HEK293 (cell line): ENCODE measurements around the gene PRKCD.
A peak's percentile ranks its signal among the peaks of the same experiment; 100 is the strongest.

Source experiments
- CTCF ChIA-PET: fragments of 350-600 bp; formaldehyde crosslinking; extraction: SDS; loops from one replicate; lab custom pipeline; 2021; ENCODE audit warnings: antibody characterized with exemption; lab: Yijun Ruan, JAX
- POLR2A ChIA-PET: fragments of 300-600 bp; formaldehyde crosslinking; extraction: SDS; loops from one replicate; lab custom pipeline; 2020; ENCODE audit warnings: antibody characterized with exemption, inconsistent platforms; lab: Yijun Ruan, JAX
- H3K27ac ChIP-seq: fragments of 200-500 bp; sonication (Bioruptor generic); 2 replicates; pipeline ENCODE4 v1.5.1; 2014; ENCODE audit warnings: low read depth, low read length, control low read depth, inconsistent platforms; ENCODE audit errors: extremely low read depth
- H3K36me3 ChIP-seq, 2 experiments: fragments of 200-500 bp in 1 of 2; sonication (Bioruptor generic) in 1 of 2; 1 replicate in 1 of 2; 2 replicates in 1 of 2; pipeline ENCODE4 v1.5.1; 2014 to 2017; ENCODE audit warnings: inconsistent platforms in 2 of 2, low read length in 2 of 2; ENCODE audit not compliant: control insufficient read depth in 2 of 2, insufficient read depth in 1 of 2
- H3K4me1 ChIP-seq: fragments of 200-500 bp; sonication (Bioruptor generic); 2 replicates; pipeline ENCODE4 v1.5.1; 2014; ENCODE audit warnings: mild to moderate bottlenecking, low read length, inconsistent platforms; ENCODE audit not compliant: control insufficient read depth, insufficient read depth
- H3K4me3 ChIP-seq: 2 replicates; pipeline ENCODE4 v1.5.1; 2011; ENCODE audit warnings: low read depth, mild to moderate bottlenecking, control low read depth, low read length, moderate library complexity
- H3K9me3 ChIP-seq: fragments of 200-500 bp; sonication (Bioruptor generic); 2 replicates; pipeline ENCODE4 v1.5.1; 2014; ENCODE audit warnings: low read depth, low read length, inconsistent platforms; ENCODE audit not compliant: control insufficient read depth, insufficient read depth
- EGR2 ChIP-seq: fragments of 450-650 bp; formaldehyde crosslinking; IDR thresholded peaks from 2 replicates; pipeline ENCODE4 v1.5.1; 2016; ENCODE audit warnings: low read depth, missing biosample characterization, missing genetic modification characterization
- IKZF3 ChIP-seq: fragments of 450-650 bp; IDR thresholded peaks from 2 replicates; pipeline ENCODE4 v1.5.0; 2018; ENCODE audit warnings: missing biosample characterization, mild to moderate bottlenecking, missing genetic modification characterization, moderate library complexity
- SALL2 ChIP-seq: fragments of 450-650 bp; formaldehyde crosslinking; IDR thresholded peaks from 2 replicates; pipeline ENCODE4 v1.5.0; 2017; ENCODE audit warnings: missing biosample characterization, mild to moderate bottlenecking, missing genetic modification characterization, borderline replicate concordance
- TRIM28 ChIP-seq: IDR thresholded peaks from 2 replicates; pipeline ENCODE4 v1.6.1; 2011; ENCODE audit warnings: low read length, control low read depth, borderline replicate concordance
- YY2 ChIP-seq: fragments of 450-650 bp; formaldehyde crosslinking; IDR thresholded peaks from 2 replicates; pipeline ENCODE4 v1.5.1; 2016; ENCODE audit warnings: missing biosample characterization, missing genetic modification characterization
- ZBTB8A ChIP-seq: fragments of 450-650 bp; formaldehyde crosslinking; IDR thresholded peaks from 2 replicates; pipeline ENCODE4 v1.5.1; 2016; ENCODE audit warnings: missing biosample characterization, missing genetic modification characterization
- ZEB2 ChIP-seq: fragments of 450-650 bp; formaldehyde crosslinking; IDR thresholded peaks from 2 replicates; pipeline ENCODE4 v1.5.1; 2016; ENCODE audit warnings: missing biosample characterization, missing genetic modification characterization
- ZFP37 ChIP-seq: fragments of 450-650 bp; formaldehyde crosslinking; IDR thresholded peaks from 2 replicates; pipeline ENCODE4 v1.5.1; 2016; ENCODE audit warnings: missing biosample characterization, missing genetic modification characterization
- ZFP41 ChIP-seq: fragments of 450-650 bp; formaldehyde crosslinking; IDR thresholded peaks from 2 replicates; pipeline ENCODE4 v1.5.1; 2016; ENCODE audit warnings: missing biosample characterization, missing genetic modification characterization, borderline replicate concordance
- ZNF146 ChIP-seq: fragments of 450-650 bp; formaldehyde crosslinking; IDR thresholded peaks from 2 replicates; pipeline ENCODE4 v1.5.1; 2016; ENCODE audit warnings: missing biosample characterization, missing genetic modification characterization
- ZNF155 ChIP-seq: fragments of 450-650 bp; formaldehyde crosslinking; IDR thresholded peaks from 2 replicates; pipeline ENCODE4 v1.5.1; 2016; ENCODE audit warnings: missing biosample characterization, missing genetic modification characterization
- ZNF16 ChIP-seq: fragments of 450-650 bp; formaldehyde crosslinking; IDR thresholded peaks from 2 replicates; pipeline ENCODE4 v1.5.1; 2016; ENCODE audit warnings: low read depth, missing biosample characterization, missing genetic modification characterization
- ZNF335 ChIP-seq: fragments of 450-650 bp; formaldehyde crosslinking; conservative IDR thresholded peaks from 2 replicates; pipeline ENCODE4 v1.5.1; 2016; ENCODE audit warnings: missing biosample characterization, missing genetic modification characterization
- ZNF350 ChIP-seq: fragments of 450-650 bp; formaldehyde crosslinking; IDR thresholded peaks from 2 replicates; pipeline ENCODE4 v1.5.0; 2017; ENCODE audit warnings: missing biosample characterization, mild to moderate bottlenecking, missing genetic modification characterization
- ZNF473 ChIP-seq: fragments of 450-650 bp; formaldehyde crosslinking; IDR thresholded peaks from 2 replicates; pipeline ENCODE4 v1.5.1; 2017; ENCODE audit warnings: missing biosample characterization, missing genetic modification characterization
- ZNF571 ChIP-seq: fragments of 450-650 bp; formaldehyde crosslinking; IDR thresholded peaks from 2 replicates; pipeline ENCODE4 v1.5.0; 2017; ENCODE audit warnings: missing biosample characterization, missing genetic modification characterization
- ZNF596 ChIP-seq: fragments of 450-650 bp; IDR thresholded peaks from 2 replicates; pipeline ENCODE4 v1.5.0; 2018; ENCODE audit warnings: missing biosample characterization, mild to moderate bottlenecking, missing genetic modification characterization, moderate library complexity
- ZNF626 ChIP-seq: fragments of 450-650 bp; sonication (Bioruptor Pico); formaldehyde crosslinking; IDR thresholded peaks from 2 replicates; pipeline ENCODE4 v1.5.1; 2018; ENCODE audit warnings: missing biosample characterization, missing genetic modification characterization, inconsistent platforms
- ZNF791 ChIP-seq: fragments of 450-650 bp; formaldehyde crosslinking; IDR thresholded peaks from 2 replicates; pipeline ENCODE4 v1.5.1; 2016; ENCODE audit warnings: missing biosample characterization, missing genetic modification characterization
- ZNF792 ChIP-seq: fragments of 450-650 bp; formaldehyde crosslinking; IDR thresholded peaks from 2 replicates; pipeline ENCODE4 v1.5.1; 2016; ENCODE audit warnings: missing biosample characterization, missing genetic modification characterization
- ZSCAN30 ChIP-seq: fragments of 450-650 bp; IDR thresholded peaks from 2 replicates; pipeline ENCODE4 v1.5.1; 2018; ENCODE audit warnings: missing biosample characterization, mild to moderate bottlenecking, missing genetic modification characterization, moderate library complexity
- TF ChIP-seq, protein P1 (sequence below): fragments of 450-650 bp; formaldehyde crosslinking; IDR thresholded peaks from 2 replicates; pipeline ENCODE4 v1.5.1; 2017; ENCODE audit warnings: missing biosample characterization, missing genetic modification characterization
- TF ChIP-seq, protein P2 (sequence below): fragments of 450-650 bp; formaldehyde crosslinking; IDR thresholded peaks from 2 replicates; pipeline ENCODE4 v1.5.1; 2016; ENCODE audit warnings: missing biosample characterization, missing genetic modification characterization
- TF ChIP-seq, protein P3 (sequence below): fragments of 450-650 bp; formaldehyde crosslinking; conservative IDR thresholded peaks from 2 replicates; pipeline ENCODE4 v1.5.1; 2016; ENCODE audit warnings: low read depth, missing biosample characterization, missing genetic modification characterization

PRKCD gene

DNA sequence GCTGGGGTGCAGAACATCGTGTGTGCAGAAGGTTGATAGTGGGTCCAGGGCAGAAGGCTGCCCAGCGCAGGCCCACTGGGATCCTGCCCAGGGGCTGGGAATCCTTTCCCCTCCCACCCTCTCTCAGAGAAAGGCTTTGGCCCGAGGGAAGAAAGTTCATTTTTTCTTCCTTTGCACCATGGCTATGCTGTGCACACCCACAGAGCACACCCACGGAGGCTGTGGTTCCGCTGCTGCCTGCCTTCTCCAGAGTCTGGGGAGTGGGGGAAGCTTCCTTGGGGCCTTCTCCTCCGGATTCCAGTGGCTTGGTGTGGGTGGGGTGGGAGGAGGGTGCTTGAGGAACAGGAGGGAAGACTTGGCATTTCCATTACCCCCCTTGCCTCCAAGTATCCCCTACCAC is 7.0 kb upstream of the PRKCD start (continued):
- TF ChIP-seq, protein P1, sequence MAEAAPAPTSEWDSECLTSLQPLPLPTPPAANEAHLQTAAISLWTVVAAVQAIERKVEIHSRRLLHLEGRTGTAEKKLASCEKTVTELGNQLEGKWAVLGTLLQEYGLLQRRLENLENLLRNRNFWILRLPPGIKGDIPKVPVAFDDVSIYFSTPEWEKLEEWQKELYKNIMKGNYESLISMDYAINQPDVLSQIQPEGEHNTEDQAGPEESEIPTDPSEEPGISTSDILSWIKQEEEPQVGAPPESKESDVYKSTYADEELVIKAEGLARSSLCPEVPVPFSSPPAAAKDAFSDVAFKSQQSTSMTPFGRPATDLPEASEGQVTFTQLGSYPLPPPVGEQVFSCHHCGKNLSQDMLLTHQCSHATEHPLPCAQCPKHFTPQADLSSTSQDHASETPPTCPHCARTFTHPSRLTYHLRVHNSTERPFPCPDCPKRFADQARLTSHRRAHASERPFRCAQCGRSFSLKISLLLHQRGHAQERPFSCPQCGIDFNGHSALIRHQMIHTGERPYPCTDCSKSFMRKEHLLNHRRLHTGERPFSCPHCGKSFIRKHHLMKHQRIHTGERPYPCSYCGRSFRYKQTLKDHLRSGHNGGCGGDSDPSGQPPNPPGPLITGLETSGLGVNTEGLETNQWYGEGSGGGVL, result peak; percentile 31; the same call in 1 of the 2 replicates
- TF ChIP-seq EGR2, result peak; percentile 98
- TF ChIP-seq ZFP37, result no peak
- TF ChIP-seq IKZF3 (tag by site-specific recombination), result no peak
- no peak for TF ChIP-seq YY2 (tag by site-specific recombination)
- no peak for TF ChIP-seq ZBTB8A (tag by site-specific recombination)

DNA sequence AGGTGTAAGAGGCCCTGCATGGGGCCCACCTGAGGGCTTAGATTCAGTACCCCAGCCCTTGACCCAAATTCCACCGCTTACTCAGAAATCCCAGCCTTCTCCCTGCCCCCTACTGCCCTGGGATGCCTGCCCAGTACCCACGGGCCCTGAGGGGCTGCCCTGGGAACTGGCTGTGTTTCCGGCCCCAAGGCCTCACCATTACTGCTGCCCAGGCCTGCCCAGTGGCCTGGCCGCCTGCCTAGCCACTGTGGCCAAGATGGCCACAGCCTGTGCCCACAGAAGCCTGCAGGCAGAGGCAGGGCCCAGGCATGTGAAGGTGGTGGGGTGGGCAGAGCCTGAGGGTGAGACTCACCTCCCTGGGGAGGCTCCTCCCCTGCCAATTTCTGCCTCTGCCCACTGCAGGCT is 6.1 kb upstream of the PRKCD start:
- no peaks in the 10 kb centered on the region for H3K36me3 ChIP-seq
- POLR2A ChIA-PET, result no interaction called here
- H3K9me3 ChIP-seq, result no peaks in the 10 kb centered on the region
- no peak overlapping the region for H3K27ac ChIP-seq
- CTCF ChIA-PET, result interaction anchor here (0.9 to 1.1 kb wide), 2 partner anchors 18 to 42 kb away, joined by 3 to 4 read pairs; no protein-coding TSS in a partner anchor
- no peak overlapping the region for H3K4me3 ChIP-seq
- TF ChIP-seq, protein P2, sequence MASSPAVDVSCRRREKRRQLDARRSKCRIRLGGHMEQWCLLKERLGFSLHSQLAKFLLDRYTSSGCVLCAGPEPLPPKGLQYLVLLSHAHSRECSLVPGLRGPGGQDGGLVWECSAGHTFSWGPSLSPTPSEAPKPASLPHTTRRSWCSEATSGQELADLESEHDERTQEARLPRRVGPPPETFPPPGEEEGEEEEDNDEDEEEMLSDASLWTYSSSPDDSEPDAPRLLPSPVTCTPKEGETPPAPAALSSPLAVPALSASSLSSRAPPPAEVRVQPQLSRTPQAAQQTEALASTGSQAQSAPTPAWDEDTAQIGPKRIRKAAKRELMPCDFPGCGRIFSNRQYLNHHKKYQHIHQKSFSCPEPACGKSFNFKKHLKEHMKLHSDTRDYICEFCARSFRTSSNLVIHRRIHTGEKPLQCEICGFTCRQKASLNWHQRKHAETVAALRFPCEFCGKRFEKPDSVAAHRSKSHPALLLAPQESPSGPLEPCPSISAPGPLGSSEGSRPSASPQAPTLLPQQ (tag by site-specific recombination), result no peak
- TF ChIP-seq ZNF16, result no peak
- TF ChIP-seq ZBTB8A (tag by site-specific recombination), result no peak
- no peak for TF ChIP-seq ZNF155 (tag by site-specific recombination)
- TF ChIP-seq ZNF596 (tag by site-specific recombination), result no peak
- TF ChIP-seq ZFP37, result no peak
- TF ChIP-seq ZNF473 (tag by site-specific recombination), result no peak
- no peak for TF ChIP-seq ZNF335 (tag by site-specific recombination)
- no peak for TF ChIP-seq ZNF571 (tag by site-specific recombination)
- TF ChIP-seq ZNF626 (tag by site-specific recombination), result no peak
- no peak for TF ChIP-seq ZFP41 (tag by site-specific recombination)
- no peak for TF ChIP-seq TRIM28
- TF ChIP-seq ZEB2 (tag by site-specific recombination), result no peak
- no peak for TF ChIP-seq ZSCAN30 (tag by site-specific recombination)
- no peak for TF ChIP-seq ZNF146 (tag by site-specific recombination)
- TF ChIP-seq ZNF792 (tag by site-specific recombination), result no peak
- TF ChIP-seq ZNF791 (tag by site-specific recombination), result no peak
- TF ChIP-seq, protein P3, sequence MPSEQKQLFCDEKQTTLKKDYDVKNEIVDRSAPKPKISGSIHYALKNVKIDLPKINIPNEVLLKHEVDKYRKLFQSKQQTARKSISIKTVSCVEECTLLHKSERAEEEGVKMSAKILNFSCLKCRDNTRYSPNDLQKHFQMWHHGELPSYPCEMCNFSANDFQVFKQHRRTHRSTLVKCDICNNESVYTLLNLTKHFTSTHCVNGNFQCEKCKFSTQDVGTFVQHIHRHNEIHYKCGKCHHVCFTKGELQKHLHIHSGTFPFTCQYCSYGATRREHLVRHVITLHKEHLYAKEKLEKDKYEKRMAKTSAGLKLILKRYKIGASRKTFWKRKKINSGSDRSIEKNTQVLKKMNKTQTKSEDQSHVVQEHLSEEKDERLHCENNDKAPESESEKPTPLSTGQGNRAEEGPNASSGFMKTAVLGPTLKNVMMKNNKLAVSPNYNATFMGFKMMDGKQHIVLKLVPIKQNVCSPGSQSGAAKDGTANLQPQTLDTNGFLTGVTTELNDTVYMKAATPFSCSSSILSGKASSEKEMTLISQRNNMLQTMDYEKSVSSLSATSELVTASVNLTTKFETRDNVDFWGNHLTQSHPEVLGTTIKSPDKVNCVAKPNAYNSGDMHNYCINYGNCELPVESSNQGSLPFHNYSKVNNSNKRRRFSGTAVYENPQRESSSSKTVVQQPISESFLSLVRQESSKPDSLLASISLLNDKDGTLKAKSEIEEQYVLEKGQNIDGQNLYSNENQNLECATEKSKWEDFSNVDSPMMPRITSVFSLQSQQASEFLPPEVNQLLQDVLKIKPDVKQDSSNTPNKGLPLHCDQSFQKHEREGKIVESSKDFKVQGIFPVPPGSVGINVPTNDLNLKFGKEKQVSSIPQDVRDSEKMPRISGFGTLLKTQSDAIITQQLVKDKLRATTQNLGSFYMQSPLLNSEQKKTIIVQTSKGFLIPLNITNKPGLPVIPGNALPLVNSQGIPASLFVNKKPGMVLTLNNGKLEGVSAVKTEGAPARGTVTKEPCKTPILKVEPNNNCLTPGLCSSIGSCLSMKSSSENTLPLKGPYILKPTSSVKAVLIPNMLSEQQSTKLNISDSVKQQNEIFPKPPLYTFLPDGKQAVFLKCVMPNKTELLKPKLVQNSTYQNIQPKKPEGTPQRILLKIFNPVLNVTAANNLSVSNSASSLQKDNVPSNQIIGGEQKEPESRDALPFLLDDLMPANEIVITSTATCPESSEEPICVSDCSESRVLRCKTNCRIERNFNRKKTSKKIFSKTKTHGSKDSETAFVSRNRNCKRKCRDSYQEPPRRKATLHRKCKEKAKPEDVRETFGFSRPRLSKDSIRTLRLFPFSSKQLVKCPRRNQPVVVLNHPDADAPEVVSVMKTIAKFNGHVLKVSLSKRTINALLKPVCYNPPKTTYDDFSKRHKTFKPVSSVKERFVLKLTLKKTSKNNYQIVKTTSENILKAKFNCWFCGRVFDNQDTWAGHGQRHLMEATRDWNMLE (tag by site-specific recombination), result no peak
- TF ChIP-seq ZNF350 (tag by site-specific recombination), result no peak
- no peak for TF ChIP-seq SALL2 (tag by site-specific recombination)
- H3K4me1 ChIP-seq, result no peaks in the 10 kb centered on the region
